Measurements from ENCODE around the gene MMAA.
"Not testable (repeated sequence)": the region's sequence is repeated elsewhere in the genome, so short reads cannot be mapped to it uniquely, and the experiment has no call there.

Gene MMAA

GRCh38 chr4:145618932-145619638 is at the start of gene MMAA:
Gene MMAA, plus strand, starts transcription at chr4:145619385. Its CDS starts 19,755 bp downstream, at chr4:145639140.
- DNase-seq = peak; percentile 92

- not testable (repeated sequence) for DNase-seq
These were observed 44.6 kb upstream of the MMAA start for GRCh38 chr4:145574546-145574945.

DNA sequence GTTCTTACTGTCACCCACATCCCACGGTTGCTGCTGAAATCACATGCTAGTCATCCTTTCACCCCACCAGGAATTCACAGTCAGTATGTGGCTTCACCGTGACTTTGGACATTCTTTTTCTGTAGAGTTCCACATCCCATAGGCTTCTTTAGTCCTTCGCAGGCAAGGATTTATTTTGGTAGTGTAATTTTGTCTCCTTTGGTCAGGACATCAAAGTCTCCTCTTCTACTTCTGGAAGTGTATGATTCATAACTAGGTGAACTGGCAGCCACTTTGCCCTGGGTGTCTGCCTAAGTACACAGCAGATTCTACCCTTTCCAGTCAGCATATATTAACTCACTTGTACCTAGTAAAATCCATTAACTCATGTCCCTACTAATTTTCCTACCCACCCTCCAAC is 38.3 kb upstream of the MMAA start:
- no peak for DNase-seq

- no peak for DNase-seq
These were observed 35.8 kb upstream of the MMAA start for GRCh38 chr4:145583191-145584055.

DNA sequence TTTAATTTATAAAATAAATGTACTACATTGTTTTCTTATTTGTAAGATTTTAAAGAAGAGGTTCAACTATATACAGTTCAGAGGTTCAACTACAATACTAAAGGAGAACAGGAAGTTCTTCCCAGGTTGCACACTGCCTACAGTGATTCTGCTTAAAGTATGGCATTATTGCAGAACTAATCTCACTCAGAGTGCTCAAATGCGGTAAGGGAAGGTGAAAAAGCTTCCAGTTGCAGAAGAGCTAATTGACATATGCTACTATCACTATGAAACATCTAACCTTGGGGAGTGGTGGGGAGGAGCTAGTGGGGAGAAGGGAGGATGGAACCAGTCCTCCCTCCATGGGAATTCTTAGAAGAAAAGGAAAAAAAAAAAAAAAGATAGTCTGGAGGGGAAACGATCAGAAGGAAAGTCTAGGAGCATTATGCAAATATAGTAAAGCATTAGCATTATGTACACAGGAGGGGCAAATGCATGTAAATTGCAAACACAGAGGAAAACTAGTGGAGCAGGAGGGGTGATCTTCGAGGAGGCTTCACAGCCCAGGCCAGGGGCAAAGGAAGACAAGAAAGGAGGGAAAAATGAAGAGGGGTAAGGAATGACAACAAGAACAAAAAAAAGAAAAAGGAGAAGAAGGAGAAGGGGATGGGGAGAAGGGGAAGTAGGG is 32.0 kb upstream of the MMAA start:
- no peak for DNase-seq

GRCh38 chr4:145589381-145589780 is 29.8 kb upstream of the MMAA start:
- not testable (repeated sequence) for DNase-seq

- DNase-seq = no peak
These were observed 29.1 kb upstream of the MMAA start for GRCh38 chr4:145589916-145590702.

GRCh38 chr4:145602129-145602760 is 16.9 kb upstream of the MMAA start:
- no peak for DNase-seq

GRCh38 chr4:145605941-145606340 is 13.2 kb upstream of the MMAA start:
- no peak for DNase-seq

DNA sequence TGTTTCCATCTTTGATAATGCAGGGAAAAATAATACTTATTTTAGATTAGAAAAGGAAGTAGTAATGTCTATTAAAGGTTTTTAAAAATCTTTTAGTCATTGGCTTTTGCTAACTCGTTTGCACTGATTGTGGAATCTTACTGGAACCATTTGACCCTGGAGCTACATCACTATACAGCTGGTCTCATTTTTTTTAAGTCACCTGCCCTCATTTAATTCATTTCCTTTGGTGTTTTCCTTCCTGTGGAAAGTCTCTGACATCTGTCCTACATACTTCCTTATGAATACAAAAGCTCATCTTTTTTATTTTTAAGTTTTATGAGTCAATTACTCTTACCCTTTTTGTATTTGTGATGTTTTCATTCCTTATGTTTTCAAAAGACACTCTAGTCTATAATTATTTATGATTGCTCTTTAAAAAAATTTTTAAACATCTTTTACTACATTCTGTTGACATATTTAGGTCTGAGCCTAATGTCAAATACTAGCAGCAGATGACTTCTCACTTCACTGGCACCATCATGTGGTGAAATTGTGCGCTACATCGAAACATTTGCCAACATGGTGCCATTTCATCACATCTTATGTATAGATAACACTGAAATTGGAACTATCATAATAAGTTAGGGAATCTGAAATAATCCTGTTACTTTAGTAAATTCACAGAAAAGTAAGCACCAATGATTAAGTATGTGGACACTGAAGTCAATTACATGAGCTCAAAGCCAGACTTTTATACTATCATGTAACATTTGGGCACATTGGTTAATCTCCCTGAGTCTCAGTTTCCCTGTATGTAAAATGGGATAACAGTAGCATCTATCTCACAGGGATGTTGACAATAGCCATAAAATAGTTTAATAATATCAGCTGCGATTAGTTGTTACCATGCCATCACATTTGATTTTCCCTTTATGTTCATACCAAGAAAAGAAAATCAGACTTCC is 9.4 kb upstream of the MMAA start:
- DNase-seq = peak; percentile 64

DNA sequence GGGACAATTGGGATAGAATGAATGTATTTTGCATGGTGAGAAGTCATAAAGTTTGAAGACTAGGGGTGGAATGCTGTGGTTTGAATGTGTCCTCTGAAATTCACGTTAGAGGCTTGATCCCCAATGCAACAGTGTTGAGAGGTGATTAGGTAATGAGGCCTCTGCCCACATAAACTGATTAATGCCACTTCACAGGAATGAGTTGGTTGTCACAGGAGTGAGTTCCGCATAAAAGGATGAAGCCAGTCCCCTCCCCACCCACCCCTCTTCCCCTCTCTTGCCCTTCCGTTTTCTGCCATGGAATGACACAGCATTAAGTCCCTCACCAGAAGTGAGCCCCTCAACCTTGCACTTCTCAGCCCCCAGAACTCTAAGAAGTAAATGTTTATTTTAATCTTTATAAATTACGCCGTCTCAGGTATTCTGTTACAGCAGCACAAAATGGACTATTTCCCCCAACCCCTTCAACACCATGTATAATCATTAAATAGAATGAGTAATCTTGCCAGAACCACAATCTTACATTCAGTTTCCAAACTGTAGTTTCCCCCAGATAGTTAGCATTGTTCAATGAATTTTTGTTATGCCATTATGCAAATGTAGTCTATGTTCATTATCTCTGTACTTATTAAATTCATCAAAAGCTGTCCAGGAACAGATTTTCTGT is 5.5 kb upstream of the MMAA start:
- DNase-seq = no peak

DNA sequence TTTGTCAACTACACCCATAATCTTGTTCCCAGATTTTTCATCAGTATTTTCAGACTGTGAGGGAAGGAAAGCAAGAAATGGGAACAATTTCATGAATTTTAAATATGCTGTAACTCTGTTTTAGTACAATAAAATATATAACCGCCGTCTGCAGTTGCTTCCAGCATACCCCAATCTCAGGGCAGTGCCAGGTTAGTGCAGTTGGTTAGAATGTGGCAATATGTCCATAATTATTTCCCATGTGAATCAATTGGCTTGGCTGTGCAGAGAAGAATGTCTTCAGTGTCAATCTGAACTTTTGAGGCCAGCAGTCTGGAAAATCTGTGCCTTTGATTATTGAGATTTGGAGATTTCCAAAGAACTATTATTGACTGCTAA is 5.0 kb upstream of the MMAA start:
- DNase-seq = no peak

DNA sequence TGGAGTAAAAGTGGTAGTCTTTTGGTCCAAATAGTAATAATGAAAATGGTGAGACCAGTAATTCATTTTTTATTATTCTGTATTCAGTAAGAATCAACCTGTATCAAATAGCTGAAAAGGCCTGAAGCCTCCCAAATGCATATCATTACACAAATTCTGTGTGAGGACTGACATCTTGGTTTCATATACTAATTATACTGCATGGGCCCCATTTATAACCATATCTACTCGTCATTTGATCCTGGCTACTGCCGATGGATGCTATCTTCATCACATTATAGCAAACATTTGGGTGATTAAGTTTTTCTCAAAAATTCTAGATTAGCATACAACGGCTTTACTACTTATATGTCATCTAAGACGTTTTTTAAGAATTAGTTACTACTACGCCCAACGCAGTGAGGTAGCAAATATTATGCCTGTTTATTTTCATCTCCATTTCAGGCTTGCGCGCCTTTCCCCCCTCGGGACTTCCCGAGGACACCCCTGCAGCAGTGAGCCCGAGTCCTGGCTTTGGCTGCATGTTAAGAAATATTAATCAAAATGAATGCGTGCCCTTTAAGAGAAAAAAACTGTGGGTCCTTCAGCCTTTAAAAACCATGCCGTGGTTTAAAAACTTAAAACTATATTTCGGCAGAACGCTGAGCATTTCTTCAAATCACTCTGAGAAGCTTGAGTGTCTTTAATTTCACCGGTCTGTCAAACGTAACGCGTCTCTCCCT is 814 bp upstream of the MMAA start:
- DNase-seq = peak; percentile 26

DNA sequence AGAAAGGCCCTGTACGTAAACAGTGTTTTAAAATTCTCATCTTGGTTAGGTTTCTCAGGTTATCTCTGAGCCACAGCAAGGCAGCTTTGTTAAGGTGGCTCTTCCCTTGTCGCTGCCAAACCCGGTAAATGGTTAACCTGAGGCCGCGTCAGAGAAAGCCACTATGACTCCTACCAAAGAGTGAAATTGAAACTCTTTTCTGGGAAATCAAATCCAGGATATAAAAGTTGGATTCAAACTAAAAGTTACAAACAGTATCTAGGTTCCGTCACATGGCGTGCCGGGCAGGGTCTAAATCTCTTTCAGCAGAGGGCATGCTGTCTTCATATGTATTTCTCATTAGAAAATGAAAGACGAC is 433 bp downstream of the MMAA start:
- peak; percentile 66 for DNase-seq

DNA sequence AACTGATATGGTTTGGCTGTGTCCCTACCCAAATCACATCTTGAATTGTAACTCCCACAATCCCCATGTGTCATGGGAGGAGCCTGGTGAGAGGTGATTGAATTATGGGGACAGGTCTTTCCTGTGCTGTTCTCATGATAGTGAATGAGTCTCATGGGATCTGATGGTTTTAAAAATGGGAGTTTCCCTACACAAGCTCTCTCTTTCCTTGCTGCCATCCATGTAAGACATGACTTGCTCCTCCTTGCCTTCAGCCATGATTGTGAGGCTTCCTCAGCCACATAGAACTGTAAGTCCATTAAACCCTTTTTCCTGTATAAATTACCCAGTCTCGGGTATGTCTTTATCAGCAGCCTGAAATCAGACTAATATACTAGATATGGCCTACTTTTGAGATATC is 2.9 kb downstream of the MMAA start:
- not testable (repeated sequence) for DNase-seq

DNA sequence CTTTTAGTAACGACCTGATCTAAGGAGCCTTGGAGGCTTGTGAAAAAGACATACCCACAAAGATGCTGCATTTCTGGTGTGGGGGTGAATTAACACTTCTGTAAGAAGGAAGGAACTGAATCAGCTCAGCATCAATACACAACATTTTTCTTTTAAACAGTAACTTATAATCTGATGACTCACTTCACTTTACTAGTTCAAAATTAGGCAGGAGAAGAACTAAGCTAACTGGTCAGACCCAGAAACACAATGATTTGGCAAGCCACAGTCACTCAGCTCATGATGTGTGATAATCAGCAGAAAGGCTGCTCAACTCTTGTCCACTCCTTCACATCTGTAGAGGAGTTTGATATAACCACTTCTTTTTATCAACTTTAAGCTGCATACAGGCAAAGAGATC is 4.6 kb downstream of the MMAA start:
- peak; percentile 45 for DNase-seq

DNA sequence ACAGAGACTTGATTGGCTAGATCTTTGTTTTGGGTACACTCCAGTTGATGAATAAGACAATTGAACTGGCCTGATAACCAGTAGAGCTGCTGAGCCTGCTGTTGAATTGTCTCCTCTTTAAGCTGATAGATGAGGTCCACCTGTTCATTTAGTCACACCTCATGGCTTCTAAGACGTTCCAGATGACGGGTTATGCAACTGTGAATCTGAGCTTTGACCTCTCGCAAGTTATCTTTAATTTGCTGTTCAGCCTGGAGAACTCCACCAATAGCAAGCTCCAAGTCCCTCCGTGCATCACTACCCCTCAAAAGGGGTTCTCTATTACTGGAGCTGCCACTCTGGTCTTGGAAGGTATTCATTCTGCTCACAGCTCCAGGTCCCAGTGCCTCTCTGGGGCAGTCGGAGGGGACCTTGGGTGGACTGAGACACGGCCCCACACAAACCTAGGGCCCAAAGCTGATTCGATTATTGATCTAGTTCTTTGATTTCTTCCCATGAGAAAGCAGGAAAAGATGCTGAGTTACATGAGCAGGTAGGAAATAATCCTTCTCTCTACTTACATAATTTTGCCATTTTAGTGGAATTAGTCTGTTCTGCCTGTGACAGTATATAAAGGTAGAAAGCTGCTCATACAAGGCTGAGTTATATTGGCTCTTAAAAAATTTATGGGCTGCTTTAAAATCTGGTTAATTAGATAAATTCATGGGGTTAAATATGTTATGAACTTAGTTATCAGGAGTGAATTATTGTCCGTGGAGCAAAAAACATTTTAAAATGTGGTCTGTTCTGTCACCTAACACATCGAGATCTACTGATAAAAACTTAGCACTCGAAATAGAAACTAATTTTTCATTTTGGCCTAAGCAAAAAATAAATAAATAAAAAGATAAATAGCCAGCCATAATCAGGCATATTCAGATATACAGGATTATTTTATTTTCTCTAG is 6.8 kb downstream of the MMAA start:
- peak; percentile 8 for DNase-seq

DNA sequence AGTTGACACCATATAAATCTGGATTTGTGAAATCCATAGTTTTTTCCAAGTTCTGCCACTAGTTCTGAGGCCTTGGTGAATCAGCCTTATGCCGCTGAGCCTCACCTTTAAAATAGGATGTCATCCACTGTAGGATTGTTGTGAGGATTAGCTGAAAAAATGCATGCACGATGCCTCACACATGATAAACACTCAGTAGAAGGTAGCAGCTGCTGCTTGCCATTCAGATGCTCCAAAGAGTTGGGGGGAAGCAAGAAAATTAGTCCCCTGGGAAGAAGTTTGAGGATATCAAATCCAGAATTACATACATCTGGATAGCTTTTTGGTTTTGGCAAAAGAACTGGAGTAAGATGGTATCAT is 7.4 kb downstream of the MMAA start:
- no peak for DNase-seq

DNA sequence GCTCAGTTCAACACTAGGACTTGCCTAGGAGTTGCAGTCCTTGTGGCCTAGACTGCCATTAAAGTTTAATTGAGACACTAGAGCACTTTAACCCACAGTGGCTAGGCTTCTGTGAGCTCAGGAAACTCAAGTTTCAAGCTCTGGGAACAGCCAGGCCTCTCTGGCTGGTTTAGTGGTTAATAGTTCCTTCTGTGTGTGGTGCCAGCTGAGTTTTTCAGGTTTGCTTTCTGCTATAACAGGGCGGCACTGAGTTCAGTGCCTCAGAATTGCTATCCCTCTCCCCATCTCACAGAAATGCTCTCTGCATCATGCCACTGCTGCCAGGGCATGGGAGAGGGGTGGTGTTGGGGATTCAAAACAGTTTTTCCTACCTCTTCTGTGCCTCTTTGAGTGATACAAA is 15.9 kb downstream of the MMAA start:
- no peak for DNase-seq

All from CD4-positive, alpha-beta T cell treated with Interleukin-4 for 4 hours (primary cell).